RWPE2 (cell line): ENCODE data around the gene CLCN1.

Source experiments
- ATAC-seq: fragments of 200-7000 bp; cut with Tn5 transposase; 3 replicates; pipeline ENCODE4 v1.9.1; 2021; ENCODE audit warnings: low read depth
- DNase-seq: peaks from one replicate; pipeline ENCODE4 v3.0.0-alpha.2; 2020; ENCODE audit warnings: low spot score
- H3K27ac ChIP-seq: fragments of 450-650 bp; 2 replicates; pipeline ENCODE4 v1.5.1; 2017; ENCODE audit warnings: mild to moderate bottlenecking; ENCODE audit not compliant: poor library complexity, severe bottlenecking
- H3K27me3 ChIP-seq: fragments of 250-450 bp; sonication (Bioruptor Pico); 2 replicates; pipeline ENCODE4 v1.5.1; 2021; ENCODE audit warnings: mild to moderate bottlenecking, moderate library complexity; ENCODE audit not compliant: insufficient read depth, poor library complexity, severe bottlenecking
- H3K36me3 ChIP-seq: fragments of 250-450 bp; sonication (Bioruptor Pico); 2 replicates; pipeline ENCODE4 v1.5.1; 2020; ENCODE audit warnings: low read depth, mild to moderate bottlenecking, moderate library complexity
- H3K4me1 ChIP-seq: fragments of 250-450 bp; sonication (Bioruptor Pico); 2 replicates; pipeline ENCODE4 v1.5.1; 2021; ENCODE audit warnings: mild to moderate bottlenecking, moderate library complexity; ENCODE audit not compliant: insufficient read depth, poor library complexity, severe bottlenecking
- H3K4me3 ChIP-seq: fragments of 250-450 bp; sonication (Bioruptor Pico); 2 replicates; pipeline ENCODE4 v1.5.1; 2021; ENCODE audit warnings: mild to moderate bottlenecking, moderate library complexity; ENCODE audit not compliant: severe bottlenecking
- H3K9me3 ChIP-seq: fragments of 250-450 bp; sonication (Bioruptor Pico); 2 replicates; pipeline ENCODE4 v1.5.1; 2021; ENCODE audit warnings: mild to moderate bottlenecking, moderate library complexity; ENCODE audit not compliant: severe bottlenecking
- TF ChIP-seq, protein P1 (sequence below): fragments of 450-650 bp; IDR thresholded peaks from one replicate; pipeline ENCODE4 v1.5.1; 2017; ENCODE audit warnings: mild to moderate bottlenecking, moderate library complexity; ENCODE audit not compliant: poor library complexity, severe bottlenecking

Gene CLCN1

DNA sequence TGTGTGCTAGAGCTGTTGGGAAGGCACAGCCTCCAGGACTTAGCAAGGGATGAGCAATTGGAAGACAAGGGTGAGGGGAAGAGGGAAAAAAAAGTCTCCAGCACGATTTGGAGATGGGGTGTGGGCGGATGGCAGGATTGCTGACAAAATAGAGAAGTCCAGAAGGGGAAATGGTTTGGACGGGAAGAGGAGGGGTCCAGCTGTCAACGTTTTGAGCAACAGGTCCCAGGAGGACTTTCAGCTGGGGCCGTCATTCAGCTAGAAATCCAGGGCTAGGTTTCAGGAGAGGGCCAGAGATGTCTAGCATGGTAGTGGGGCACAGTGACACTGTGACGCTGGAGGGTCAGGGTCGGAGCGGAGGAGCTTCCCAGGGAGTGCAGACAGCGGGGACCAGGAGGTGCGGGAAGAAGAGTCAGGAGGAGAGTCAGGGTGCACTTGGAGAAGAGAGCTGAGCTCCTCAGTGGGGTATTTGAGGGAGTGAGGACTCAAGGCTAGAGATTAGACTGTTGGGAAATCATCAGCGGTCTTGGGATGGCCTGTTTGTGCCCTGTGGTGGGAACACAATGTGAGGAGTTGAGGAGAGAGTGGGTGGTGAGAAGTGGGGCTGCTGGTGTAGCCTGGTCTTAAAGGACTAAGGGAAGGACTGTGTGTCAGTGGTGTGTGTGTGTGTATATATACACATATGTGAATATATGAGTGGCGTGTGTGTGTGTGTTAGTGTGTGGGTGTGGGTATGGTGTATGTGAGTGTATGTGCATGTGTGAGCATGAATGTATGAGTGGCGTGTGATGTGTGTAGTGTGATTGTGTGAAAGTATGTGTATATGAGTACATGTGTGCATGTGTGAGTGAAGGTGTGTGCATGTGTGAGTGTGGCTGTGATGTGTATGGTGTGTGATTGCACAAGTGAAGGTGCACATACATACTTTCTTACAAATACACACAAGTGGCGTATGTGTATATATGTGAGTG, 69.0 kb downstream of the CLCN1 start:
- TF ChIP-seq, protein P1, sequence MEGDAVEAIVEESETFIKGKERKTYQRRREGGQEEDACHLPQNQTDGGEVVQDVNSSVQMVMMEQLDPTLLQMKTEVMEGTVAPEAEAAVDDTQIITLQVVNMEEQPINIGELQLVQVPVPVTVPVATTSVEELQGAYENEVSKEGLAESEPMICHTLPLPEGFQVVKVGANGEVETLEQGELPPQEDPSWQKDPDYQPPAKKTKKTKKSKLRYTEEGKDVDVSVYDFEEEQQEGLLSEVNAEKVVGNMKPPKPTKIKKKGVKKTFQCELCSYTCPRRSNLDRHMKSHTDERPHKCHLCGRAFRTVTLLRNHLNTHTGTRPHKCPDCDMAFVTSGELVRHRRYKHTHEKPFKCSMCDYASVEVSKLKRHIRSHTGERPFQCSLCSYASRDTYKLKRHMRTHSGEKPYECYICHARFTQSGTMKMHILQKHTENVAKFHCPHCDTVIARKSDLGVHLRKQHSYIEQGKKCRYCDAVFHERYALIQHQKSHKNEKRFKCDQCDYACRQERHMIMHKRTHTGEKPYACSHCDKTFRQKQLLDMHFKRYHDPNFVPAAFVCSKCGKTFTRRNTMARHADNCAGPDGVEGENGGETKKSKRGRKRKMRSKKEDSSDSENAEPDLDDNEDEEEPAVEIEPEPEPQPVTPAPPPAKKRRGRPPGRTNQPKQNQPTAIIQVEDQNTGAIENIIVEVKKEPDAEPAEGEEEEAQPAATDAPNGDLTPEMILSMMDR: no peak
- no peak for ATAC-seq
- Histone ChIP-seq H3K27ac (no peak overlapping the region), H3K36me3 (peaks cover 79% of the 10 kb centered on the region), H3K4me3 (no peak overlapping the region), H3K4me1 (peaks cover 7% of the 10 kb centered on the region), H3K9me3 (no peaks in the 10 kb centered on the region), H3K27me3 (no peaks in the 10 kb centered on the region)
- DNase-seq: no peak

DNA sequence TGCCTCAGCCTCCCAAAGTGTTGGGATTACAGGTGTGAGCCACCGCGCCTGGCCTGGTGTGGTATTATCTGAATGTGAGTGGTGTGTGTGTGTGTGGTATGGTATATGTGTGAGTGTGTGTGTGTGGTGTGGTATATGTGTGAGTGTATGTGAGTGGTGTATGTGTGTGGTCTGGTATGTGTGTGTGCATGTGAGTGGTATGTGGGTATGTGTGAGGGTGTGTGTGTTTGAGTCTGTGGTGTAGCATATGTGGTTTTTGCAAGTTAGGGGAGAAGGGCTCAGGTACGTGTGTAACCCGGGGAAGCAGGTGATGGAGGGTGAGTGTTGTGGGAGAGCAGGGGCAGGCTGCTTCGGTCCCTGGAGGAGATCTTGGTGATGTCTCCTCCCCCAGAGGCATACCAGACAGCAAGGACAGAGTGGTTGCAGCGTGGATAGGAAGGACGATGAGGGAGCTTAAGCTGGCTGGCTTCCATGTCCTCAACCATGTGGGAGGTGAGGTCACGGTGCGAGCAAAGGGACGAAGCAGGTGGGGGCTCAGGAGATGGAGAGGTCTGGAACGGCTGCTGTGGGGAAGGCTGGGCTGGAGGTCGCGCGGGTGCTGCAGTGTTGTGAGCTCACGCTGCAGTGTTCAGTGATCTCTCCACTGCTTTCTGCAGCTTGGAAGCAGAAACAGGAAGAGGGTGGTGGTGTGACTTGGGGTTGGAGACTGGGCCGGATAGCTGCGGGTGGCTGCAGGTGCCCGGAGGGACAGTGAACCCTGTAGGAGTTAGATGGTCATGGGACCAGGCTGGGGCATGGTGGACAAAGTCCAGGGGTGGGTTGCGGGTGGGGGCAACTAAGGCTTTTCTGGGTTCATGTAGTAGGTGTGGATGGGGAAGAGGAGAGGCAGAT, 70.2 kb downstream of the CLCN1 start:
- DNase-seq: no peak
- TF ChIP-seq, protein P1: no peak
- H3K4me3 ChIP-seq: no peak overlapping the region
- H3K27me3 ChIP-seq: no peaks in the 10 kb centered on the region
- peaks cover 7% of the 10 kb centered on the region for H3K4me1 ChIP-seq
- no peak overlapping the region for H3K27ac ChIP-seq
- no peak for ATAC-seq
- H3K36me3 ChIP-seq: peaks cover 91% of the 10 kb centered on the region
- no peaks in the 10 kb centered on the region for H3K9me3 ChIP-seq

DNA sequence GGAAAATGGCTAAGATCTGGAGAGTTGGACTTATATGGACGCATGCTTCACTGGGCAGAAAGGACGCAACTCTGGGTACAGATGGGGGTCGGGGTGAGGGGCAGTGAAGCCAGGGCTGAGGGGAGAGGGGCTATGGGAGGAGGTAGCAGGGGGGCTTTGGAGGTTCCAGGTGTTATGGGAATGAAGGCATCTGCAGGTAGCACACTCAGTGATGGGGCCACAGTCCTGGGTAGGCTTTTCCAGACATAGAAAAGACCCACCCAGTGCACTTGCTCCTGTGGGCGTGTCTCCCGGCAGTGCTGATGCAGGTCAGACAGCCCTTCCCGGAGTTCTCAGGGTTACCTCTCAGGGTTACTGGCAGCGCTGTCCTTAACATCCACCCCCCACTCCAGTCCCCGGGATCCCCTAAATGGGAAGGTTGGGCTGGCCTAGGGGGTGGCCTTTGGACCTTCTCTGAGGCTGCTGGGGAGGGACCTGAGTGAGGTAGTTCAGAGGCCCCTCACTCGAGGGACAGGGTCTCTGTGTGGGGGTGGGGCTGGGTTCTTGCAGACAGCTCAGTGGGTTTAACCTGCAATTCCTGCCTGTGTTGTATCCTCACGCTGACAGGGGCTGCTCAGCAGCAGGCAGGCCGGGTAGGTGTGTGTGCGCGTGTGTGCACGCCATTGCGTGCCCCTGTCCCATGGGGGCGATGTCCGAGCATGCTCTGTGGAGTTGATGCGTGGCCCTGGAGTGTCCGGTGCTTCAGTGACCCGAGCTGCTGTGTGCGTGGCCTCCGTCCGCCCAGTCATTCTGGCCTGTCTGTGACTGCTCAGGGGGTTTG, 71.5 kb downstream of the CLCN1 start:
- peaks cover 7% of the 10 kb centered on the region for H3K4me1 ChIP-seq
- ATAC-seq (no peak), DNase-seq (no peak)
- no peak overlapping the region for H3K4me3 ChIP-seq
- peaks cover 98% of the 10 kb centered on the region for H3K36me3 ChIP-seq
- H3K27ac ChIP-seq: no peak overlapping the region
- no peaks in the 10 kb centered on the region for H3K27me3 ChIP-seq
- TF ChIP-seq, protein P1: no peak
- H3K9me3 ChIP-seq: no peaks in the 10 kb centered on the region

DNA sequence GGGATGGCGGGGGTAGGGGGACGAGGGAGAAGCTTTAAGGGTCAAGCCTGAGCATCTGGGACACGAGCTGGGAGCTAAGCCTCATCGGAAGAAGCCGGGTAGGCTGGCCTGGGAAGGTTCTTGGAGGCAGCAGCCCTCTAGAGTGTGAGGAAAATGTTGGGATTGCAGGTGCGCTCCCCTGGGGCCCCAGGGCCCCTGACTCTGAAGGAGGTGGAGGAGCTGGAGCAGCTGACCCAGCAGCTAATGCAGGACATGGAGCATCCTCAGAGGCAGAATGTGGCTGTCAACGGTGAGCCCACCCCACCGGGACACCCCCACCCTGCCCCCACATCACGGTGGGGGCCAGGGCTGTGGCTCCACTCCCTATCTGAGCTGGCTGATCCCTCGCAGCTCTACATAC, 72.1 kb downstream of the CLCN1 start:
- Histone ChIP-seq H3K4me1 (peaks cover 7% of the 10 kb centered on the region), H3K27ac (no peak overlapping the region), H3K27me3 (no peaks in the 10 kb centered on the region), H3K36me3 (peaks cover 98% of the 10 kb centered on the region), H3K9me3 (no peaks in the 10 kb centered on the region), H3K4me3 (no peak overlapping the region)
- DNase-seq (no peak), ATAC-seq (no peak)
- TF ChIP-seq, protein P1: no peak
